Activated effector memory CD4-positive, alpha-beta T cell treated with Interleukin-2 at 50 U/mL for 16 hours (primary cell): ENCODE data around the gene ELAC1.

ENCODE experiments used
- DNase-seq: peaks from one replicate; pipeline ENCODE4 v3.0.0-alpha.2; 2020

The ELAC1 gene

DNA sequence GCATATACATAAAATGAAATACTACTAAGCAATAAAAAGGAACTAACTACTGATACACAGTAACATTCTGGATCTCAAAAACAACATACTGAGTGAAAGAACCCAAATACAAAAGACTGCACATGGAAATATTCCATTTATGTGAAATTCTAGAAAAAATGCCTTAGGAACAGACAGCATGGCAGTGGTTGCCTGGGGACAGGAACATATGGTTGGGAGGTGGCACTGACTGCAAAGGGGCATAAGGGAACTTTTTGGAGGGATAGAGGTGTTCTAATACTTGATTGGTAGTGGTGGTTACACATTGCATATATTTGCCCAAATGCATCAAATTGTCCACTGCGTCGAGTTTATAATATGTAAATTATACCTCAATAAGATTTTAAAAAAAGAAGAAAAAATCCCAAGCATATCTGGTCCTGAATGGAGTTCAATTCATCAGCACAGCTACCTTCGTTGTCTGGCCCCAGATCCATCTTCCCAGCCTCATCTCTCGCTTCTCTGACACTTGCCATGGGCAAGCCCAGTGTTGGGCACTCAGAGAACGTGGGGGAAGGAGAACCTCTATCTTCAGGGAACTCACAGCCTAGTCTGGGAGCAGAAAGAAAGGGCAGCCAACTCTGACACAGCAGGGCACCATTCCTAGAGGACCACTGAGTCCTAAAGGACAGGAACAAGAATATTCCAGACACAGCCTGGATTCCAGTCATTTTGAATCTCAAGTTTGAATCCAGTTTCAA, 53.6 kb downstream of the ELAC1 start:
- DNase-seq = no peak

DNA sequence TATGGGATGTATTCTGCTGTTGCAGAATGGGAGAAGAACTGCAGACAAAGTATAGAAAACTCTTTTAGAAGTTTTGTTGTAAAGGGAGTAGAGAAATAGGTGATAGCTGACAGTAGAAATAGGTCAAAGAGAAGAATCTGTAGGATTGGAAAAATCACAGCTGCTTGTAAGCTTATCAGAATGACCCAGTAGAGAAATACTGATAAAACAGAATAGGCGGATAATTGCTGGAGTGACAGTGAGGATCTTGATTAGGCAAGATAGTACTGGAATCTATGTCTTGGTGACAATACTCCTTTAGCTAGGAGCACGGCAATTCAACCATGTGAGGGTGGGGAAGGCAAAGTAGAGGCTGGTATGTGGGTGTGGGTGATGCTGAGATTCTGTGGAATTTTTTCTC, 57.7 kb downstream of the ELAC1 start:
- no peak for DNase-seq

DNA sequence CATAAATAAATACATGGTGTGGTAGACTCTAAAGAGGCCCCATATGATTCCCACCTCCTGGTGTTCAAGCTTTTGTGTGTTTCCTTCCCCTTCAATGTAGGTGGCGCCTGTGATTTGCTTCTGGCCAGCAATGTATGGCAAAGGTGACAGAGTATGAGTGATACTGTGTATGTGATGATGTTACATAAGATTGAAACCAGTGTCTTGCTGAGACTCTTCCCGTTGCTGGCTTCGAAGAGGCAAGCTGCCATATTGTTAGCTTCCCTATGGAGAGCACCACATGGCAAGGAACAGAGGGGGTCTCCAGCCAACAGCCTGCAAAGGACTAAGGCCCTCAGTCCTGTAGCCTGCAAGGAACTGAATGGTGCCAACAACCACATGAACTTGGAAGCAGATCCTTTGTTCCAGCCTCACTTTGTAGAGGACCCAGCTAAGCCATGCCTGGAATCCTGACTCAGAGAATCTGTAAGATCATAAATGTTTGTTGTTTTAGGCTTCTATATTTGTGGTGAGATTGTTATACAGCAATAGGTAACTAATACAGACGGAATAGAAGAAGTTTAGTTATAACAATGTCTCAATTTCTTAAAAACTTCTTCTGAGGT, 60.5 kb downstream of the ELAC1 start:
- no peak for DNase-seq

DNA sequence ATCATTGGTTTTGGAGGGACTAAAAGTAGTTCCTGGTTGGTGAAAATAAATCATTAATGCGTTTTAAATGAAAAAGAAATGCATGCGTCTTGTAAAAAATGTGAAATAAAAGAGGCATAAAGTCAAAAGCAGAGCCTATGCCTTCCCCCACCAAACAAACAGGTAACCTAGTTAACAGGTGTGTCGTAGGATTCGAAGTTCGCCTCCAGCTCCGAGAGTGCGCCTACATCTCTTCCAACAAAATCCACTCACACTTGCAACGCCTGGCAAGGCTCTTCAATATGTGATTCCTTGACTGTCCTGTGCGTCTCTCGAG, 61.5 kb downstream of the ELAC1 start:
- DNase-seq = no peak

DNA sequence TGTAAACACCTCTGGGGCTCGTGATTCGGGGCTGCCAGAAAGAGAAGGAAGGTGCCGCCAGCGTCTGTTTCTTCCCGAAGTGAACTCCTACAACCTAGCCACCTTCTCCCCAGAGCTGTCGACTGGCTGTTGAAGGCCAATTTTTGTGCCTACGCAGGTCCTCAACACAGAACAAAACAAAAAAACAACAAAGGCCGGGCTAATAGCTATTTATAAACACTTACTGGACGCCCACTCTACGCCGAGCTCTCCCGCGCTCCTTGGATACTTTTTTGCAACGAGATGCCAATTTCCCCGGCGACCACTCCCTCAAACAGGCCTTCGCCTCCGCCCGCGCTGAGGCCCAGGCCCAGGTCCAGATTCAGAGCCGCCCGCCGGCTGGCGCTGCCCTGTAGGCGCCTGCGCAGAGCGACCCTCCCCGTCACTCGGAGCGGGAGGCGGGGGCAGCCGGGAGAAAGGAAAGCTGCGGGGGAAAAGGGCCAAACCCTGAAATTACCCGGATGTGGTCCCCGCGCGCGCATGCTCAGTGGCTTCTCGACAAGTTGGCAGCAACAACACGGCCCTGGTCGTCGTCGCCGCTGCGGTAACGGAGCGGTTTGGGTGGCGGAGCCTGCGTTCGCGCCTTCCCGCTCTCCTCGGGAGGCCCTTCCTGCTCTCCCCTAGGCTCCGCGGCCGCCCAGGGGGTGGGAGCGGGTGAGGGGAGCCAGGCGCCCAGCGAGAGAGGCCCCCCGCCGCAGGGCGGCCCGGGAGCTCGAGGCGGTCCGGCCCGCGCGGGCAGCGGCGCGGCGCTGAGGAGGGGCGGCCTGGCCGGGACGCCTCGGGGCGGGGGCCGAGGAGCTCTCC, 62.1 kb downstream of the ELAC1 start, which contains the start of gene SMAD4:
Gene SMAD4 (plus strand): TSS at position 520 of the 843 bp plus-strand sequence. CDS start 16,834 bp downstream, outside the sequence.
- peak; percentile 96 for DNase-seq

DNA sequence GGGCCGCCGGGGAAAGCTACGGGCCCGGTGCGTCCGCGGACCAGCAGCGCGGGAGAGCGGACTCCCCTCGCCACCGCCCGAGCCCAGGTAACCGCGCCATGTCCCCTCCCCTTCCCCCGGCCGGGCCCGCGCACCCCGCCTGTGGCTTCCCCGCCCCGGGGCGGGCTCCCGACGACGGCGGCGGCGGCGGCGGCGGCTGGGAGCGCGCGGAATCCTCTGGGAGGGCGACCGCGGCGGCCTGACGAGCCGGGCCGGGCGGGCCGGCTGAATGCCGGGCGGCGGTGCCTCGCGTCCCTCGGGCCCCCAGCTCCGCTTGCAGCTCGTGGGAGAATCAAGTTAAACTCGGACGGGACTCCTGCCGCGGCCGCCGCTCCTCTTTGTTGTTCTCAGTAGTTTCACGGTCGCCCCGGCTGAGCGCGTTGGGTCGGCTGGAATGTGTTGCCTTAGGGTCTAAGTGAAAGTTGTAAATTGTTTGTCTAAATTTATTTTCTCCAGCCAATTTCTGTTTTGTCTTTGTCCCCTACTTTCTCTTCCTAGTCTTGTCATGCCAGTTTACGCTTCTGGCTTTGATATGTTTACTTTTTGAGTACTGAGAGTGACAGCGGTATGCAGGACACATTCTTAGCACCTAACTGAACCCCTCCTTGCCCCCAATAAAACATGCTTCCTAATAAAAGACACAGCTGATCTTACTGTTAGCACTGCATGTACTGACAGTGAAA, 62.9 kb downstream of the ELAC1 start:
- peak; percentile 63 for DNase-seq

DNA sequence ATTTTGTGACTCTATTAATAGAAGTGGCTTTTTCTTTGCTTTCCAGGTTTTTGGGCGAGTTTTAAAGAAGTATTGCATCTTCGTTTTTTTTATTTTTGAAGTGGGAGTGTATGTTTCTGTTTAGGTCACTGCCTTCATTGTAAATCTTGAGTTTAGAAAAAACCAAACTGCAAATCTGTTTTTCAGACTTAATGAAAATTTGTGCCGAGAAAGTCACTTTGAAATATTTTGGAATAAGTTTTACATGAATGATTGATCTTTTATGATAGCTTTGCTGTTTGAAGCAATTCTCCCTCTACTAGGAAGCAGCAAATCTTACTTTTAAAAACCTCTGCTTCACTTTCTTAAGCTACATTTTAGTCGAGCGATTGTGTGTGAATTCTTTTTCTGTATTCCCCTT, 64.4 kb downstream of the ELAC1 start:
- DNase-seq = no peak

DNA sequence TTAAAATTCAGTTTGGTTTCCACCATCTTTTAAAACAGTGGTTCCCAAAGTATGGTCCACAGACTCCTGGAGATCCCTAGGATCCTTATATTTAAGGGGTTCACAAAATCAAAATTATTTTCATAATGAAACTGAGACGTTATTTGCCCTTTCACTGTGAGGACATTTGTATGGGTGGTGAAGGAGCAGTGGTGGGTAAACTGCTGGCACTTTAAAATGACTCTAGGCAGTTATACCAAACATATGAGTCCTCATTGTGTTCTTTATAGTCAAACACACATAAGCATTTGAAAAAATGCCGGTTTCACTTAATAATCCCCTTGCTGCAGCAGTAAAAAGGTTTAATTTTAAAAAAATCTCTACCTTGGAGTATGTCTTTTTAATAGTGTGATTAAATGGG, 69.4 kb downstream of the ELAC1 start:
- no peak for DNase-seq
